ENCODE data around the gene GRAMD1C. TPM values are rescaled to one million over a fixed set of nuclear protein-coding genes. Genes with fewer than 3 reads are reported as not detected.

Gene GRAMD1C
- polyA plus RNA-seq, 3 donors = 0.13 to 0.29 (median 0.27) TPM

DNA sequence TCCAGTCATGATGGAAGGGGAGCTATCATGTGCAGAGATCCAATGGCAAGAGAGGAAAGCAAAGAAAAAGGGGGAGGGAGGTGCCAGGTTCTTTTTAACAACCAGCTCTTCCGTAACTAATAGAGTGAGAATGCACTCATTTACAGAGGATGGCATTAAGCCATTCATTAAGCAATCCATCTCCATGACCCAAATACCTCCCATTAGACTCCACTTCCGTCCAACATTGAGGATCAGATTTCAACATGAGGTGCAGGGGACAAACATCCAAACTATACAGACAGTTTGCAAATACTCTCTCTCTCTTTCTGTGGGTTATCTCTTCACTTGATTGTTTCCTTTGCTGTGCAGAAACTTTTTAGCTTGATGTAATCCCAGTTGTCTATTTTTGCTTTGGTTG is 130.4 kb downstream of the GRAMD1C start:
- H3K36me3 Mint-ChIP-seq = peaks cover 0 to 5% of the 10 kb centered on the region in 2 donors
- no peaks in the 10 kb centered on the region for H4K20me1 ChIP-seq (ENCODE audit: insufficient read depth, low read length)
- intact Hi-C loops (cut with micrococcal nuclease) = no loop called here
- H3K27ac Mint-ChIP-seq = no peak overlapping the region
- H3K4me3 Mint-ChIP-seq = no peak overlapping the region
- peaks cover 10 to 23% (median 14%) of the 10 kb centered on the region in 7 donors for H3K9me3 Mint-ChIP-seq
- WGBS (ENCODE audit: insufficient coverage) = 83% methylated on average over 1 of the region's 2 CpGs
- H3K27ac ChIP-seq (ENCODE audit: low read depth in 1 of 2, low read length in 2 of 2) = no peak overlapping the region
- no peak for DNase-seq
- H3K9me3 ChIP-seq (replicated peaks in 1 of 2; ENCODE audit: control insufficient read depth in 1 of 2, insufficient read depth in 1 of 2, low read length in 2 of 2) = peaks cover 0 to 6% of the 10 kb centered on the region in 2 donors
- no peaks in the 10 kb centered on the region for H3K27me3 Mint-ChIP-seq (ENCODE audit: low read depth in 3 of 3)
- no peaks in the 10 kb centered on the region for H3K27me3 ChIP-seq (ENCODE audit: control insufficient read depth in 2 of 2, insufficient read depth in 2 of 2, low read length in 2 of 2)
- no peaks in the 10 kb centered on the region for H3K36me3 ChIP-seq (replicated peaks in 1 of 2; ENCODE audit: control insufficient read depth in 1 of 2, insufficient read depth in 2 of 2, low read length in 2 of 2)
- no peaks in the 10 kb centered on the region for H3K4me1 Mint-ChIP-seq
- H3K79me2 ChIP-seq (ENCODE audit: insufficient read depth, low read length) = no peaks in the 10 kb centered on the region
- H2AFZ ChIP-seq (ENCODE audit: insufficient read depth, low read depth, low read length, poor library complexity, severe bottlenecking) = no peak overlapping the region
- H3K4me3 ChIP-seq (replicated peaks in 1 of 3; ENCODE audit: low read depth in 2 of 3, low read length in 3 of 3) = no peak overlapping the region
- H3K9ac ChIP-seq (ENCODE audit: insufficient read depth, low read length, poor library complexity, severe bottlenecking) = no peak overlapping the region
- H3K4me2 ChIP-seq (replicated peaks; ENCODE audit: extremely low read depth, low read length, poor library complexity, severe bottlenecking) = no peak overlapping the region
- TF ChIP-seq, protein P1, sequence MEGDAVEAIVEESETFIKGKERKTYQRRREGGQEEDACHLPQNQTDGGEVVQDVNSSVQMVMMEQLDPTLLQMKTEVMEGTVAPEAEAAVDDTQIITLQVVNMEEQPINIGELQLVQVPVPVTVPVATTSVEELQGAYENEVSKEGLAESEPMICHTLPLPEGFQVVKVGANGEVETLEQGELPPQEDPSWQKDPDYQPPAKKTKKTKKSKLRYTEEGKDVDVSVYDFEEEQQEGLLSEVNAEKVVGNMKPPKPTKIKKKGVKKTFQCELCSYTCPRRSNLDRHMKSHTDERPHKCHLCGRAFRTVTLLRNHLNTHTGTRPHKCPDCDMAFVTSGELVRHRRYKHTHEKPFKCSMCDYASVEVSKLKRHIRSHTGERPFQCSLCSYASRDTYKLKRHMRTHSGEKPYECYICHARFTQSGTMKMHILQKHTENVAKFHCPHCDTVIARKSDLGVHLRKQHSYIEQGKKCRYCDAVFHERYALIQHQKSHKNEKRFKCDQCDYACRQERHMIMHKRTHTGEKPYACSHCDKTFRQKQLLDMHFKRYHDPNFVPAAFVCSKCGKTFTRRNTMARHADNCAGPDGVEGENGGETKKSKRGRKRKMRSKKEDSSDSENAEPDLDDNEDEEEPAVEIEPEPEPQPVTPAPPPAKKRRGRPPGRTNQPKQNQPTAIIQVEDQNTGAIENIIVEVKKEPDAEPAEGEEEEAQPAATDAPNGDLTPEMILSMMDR (IDR thresholded peaks at IDR 0.05) = no peak
- no peaks in the 10 kb centered on the region for H3K4me1 ChIP-seq (ENCODE audit: control insufficient read depth in 1 of 2, insufficient read depth in 2 of 2, low read length in 2 of 2)

DNA sequence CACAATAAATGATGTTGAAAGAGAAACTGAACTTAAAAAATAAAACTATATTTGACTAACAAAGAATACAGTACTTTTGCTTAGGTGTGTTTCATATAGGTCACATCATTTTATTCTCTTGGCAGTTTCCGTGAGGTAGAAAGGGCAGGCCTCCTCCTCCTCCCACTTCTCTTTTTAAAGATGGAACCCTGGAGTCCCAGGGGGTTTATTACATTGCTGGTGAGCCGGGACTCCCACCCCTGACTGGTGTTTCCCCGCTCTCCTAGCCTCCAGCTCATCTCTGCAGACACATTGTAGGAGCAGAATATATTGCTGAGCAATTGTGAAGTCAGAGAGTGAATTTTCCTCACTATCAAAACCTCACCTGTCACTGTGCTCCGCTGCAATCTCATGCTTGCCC is 139.2 kb downstream of the GRAMD1C start:
- Histone ChIP-seq H3K79me2 (ENCODE audit: insufficient read depth, low read length) (no peaks in the 10 kb centered on the region), H4K20me1 (ENCODE audit: insufficient read depth, low read length) (no peaks in the 10 kb centered on the region), H3K4me2 (replicated peaks; ENCODE audit: extremely low read depth, low read length, poor library complexity, severe bottlenecking) (no peak overlapping the region), H2AFZ (ENCODE audit: insufficient read depth, low read depth, low read length, poor library complexity, severe bottlenecking) (no peak overlapping the region), H3K36me3 (replicated peaks in 1 of 2; ENCODE audit: control insufficient read depth in 1 of 2, insufficient read depth in 2 of 2, low read length in 2 of 2) (no peaks in the 10 kb centered on the region), H3K9me3 (replicated peaks in 1 of 2; ENCODE audit: control insufficient read depth in 1 of 2, insufficient read depth in 1 of 2, low read length in 2 of 2) (peaks cover 6 to 12% of the 10 kb centered on the region in 2 donors), H3K4me1 (ENCODE audit: control insufficient read depth in 1 of 2, insufficient read depth in 2 of 2, low read length in 2 of 2) (no peaks in the 10 kb centered on the region), H3K9ac (ENCODE audit: insufficient read depth, low read length, poor library complexity, severe bottlenecking) (no peak overlapping the region), H3K27ac (ENCODE audit: low read depth in 1 of 2, low read length in 2 of 2) (no peak overlapping the region), H3K4me3 (replicated peaks in 1 of 3; ENCODE audit: low read depth in 2 of 3, low read length in 3 of 3) (no peak overlapping the region), H3K27me3 (ENCODE audit: control insufficient read depth in 2 of 2, insufficient read depth in 2 of 2, low read length in 2 of 2) (no peaks in the 10 kb centered on the region)
- WGBS (ENCODE audit: insufficient coverage) = no CpG with 5 or more reads among the region's 4 CpGs
- H3K36me3 Mint-ChIP-seq = peaks cover 18 to 20% of the 10 kb centered on the region in 2 donors
- intact Hi-C loops (cut with micrococcal nuclease) = no loop called here
- H3K4me1 Mint-ChIP-seq = peaks cover 2% of the 10 kb centered on the region
- peaks cover 9 to 19% (median 17%) of the 10 kb centered on the region in 7 donors for H3K9me3 Mint-ChIP-seq
- no peaks in the 10 kb centered on the region for H3K27me3 Mint-ChIP-seq (ENCODE audit: low read depth in 3 of 3)
- H3K27ac Mint-ChIP-seq = no peak overlapping the region
- DNase-seq = no peak
- no peak overlapping the region for H3K4me3 Mint-ChIP-seq
- TF ChIP-seq, protein P1 (IDR thresholded peaks at IDR 0.05) = no peak
